SW 1271 (cell line): ENCODE measurements around the gene CDIPT.

Experiments
- DNase-seq, 2 experiments: peaks; one replicate each; lab custom pipeline; 2025; lab: John Stamatoyannopoulos, UW

The CDIPT gene

DNA sequence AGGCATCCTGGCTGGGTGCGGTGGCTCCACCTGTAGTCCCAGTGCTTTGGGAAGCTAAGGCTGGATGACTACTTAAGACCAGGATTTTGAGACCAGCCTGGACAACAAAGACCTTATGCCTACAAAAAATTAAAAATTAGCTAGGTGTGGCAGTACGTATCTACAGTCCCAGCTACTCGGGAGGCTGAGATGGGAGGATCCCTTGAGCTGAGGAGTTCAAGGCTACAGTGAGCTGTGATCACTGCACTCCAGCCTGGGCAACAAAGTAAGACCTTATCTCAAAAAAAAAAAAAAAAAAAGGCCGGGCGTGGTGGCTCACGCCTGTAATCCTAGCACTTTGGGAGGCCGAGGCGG lies 36.7 kb downstream of the CDIPT start:
- no peak for DNase-seq

DNA sequence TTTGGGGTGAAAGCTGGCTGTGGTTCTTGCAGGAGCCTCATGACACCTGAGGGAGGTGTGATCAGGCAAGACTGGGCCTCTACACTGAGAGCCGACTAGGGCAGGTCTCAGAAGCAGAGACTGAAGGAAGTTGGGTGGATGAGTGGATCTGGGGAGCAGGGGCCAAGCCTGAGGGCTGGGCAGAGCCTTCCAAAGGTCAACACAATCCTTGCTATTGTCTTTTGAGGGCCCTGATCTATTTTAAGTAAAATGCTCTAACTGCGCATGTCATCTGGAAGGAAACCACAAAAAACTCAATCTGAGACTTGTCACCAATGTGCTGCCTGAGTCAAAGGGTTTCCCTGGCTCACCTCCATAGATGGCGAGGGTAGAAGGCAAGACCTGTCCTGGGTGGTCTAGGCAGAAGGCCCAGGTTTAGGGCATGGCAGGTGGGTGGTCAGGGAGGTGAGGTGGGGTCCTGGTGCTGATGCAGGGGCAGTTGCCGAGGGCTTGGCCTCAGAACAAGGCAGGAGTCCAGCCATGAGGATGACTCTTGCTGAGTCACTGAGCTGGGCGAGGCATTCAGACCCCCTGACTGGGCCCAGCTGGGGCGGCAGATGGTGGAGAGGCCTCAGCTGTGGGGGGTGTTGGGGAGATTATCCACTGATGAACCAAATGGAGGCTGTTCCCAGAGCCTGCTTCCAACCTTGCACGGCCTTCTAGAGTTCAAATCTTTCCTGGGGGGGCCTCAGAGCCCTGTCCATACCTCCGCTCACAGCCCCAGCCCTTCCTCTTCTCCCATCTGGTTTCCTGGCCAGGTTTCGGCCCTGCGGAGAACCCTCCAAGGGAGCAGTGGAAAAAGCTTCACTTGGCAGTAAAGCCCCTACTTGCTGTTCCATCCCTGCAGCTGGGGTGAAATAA lies 37.6 kb downstream of the CDIPT start:
- peak in 1 of 2 experiments; percentile 68 for DNase-seq

DNA sequence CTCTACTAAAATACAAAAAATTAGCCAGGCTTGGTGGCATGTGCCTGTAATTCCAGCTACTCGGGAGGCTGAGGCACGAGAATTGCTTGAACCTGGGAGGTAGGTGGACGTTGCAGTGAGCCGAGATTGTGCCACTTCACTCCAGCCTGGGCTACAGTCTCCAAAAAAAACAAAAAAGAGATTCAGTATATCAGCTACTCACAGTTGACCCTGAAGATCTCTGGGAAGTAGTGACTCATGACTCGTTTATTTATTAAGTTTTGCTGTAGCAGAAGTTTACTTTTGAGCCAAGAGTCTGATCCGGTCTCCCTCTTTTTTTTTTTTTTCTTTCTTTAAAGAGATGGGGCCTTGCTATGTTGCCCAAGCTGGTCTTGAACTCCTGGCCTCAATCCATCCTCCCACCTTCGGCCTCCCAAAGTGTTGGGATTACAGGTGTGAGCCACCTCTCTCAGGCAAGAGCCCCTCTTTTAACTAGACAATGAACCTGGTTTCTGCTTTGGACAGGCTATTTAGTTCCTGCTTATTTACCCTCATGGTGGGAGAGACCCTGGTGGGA lies 38.4 kb downstream of the CDIPT start:
- peak in 1 of 2 experiments; percentile 80 for DNase-seq

DNA sequence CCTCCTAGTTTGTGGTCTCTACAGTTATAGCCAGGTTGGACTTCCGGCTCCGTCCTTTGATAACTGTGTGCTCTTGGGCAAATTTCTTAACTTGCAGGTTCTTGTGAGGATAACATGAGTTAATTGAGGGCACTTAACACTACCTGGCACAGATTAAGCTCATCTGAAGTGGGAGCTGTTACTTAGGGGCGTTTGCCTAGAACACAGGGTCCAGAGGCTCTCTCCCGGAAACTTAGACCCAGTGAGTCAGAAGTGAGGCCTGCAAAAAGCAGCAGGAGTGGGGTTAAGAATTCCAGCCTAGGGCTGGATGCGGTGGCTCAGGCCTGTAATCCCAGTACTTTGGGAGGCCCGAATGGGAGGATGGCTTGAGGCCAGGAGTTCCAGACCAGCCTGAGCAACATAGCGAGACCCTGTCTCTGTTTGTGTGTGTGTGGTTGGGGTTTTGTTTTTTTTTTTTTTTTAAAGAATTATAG lies 41.3 kb downstream of the CDIPT start:
- DNase-seq: peak; percentile 47 to 83

DNA sequence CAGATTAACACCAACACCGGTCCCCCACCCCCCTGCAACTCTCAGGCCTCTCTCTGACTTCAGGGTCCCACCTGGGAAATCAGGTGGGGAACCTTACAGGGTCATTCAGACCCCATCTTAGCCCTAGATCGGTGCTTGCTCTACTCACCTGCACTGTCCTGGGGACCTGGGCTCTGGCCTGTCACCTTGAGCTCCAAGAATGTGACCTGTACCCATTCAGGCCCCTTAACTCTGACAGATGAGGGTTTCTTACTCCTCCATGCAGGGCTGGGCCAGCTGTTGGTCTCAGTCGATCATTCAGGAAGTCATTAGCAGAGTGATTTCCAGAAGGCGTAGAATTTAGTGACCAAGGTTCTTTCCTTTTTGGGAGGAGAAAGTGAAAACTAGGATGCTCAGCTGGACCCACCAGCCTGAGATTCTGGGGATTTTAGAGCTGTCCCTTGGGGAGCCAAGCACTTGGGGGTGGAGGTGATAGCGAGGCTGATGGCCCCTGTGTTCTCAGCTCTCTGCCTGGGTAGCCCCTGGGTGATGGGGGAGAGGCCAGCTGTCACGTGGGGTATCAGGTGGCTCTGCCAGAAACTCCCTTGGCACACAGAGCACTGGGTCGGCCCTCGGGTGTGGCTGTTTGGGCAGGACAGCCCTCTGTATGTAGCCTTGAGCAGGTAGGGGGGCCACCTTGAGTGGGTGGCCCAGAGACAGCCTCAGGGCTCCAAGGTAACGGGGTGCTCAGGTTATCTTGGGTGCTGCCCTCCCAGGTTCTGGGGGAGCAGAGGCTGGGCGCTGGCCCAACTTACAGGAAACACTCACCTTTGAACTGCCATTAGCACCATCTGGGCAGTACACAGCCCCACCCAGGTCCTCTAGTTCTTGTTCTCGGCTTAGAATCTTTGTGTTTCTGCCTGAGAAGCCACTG lies 42.0 kb downstream of the CDIPT start:
- peak; percentile 45 to 69 for DNase-seq

GRCh38 chr16:29820271-29820701 lies 42.7 kb downstream of the CDIPT start, which contains the start of gene MVP:
TSS of gene MVP (plus strand) at chr16:29820462. CDS start at chr16:29830550, 10,088 bp downstream.
- peak in 1 of 2 experiments; percentile 71 for DNase-seq

DNA sequence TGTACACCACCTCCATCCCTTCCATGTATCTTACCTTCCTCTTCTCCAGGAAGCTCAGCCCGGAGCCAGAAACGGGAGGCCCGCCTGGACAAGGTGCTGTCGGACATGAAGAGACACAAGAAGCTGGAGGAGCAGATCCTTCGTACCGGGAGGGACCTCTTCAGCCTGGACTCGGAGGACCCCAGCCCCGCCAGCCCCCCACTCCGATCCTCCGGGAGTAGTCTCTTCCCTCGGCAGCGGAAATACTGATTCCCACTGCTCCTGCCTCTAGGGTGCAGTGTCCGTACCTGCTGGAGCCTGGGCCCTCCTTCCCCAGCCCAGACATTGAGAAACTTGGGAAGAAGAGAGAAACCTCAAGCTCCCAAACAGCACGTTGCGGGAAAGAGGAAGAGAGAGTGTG lies 43.5 kb downstream of the CDIPT start:
- no peak for DNase-seq

DNA sequence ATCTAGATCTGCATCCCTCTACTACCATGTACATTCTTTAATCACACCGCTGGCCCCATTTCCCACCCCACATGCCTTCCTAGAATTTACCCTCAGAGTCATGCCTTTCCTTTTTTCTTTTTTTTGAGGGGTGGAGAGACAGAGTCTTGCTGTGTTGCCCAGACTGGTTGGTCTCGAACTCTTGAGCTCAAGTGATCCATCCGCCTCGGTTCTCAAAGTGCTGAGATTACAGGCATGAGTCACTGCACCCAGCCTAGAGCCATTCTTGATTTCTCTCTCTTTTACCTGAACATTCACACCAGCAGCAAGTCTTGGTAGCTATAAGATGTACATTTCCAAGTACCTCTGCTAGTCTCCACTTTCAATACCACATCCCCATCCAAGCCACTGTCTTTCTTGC lies 44.9 kb downstream of the CDIPT start:
- DNase-seq: no peak

- DNase-seq: peak; percentile 45 to 89
Observed at GRCh38 chr16:29816694-29817441, 46.2 kb downstream of the CDIPT start.

GRCh38 chr16:29815793-29816693 lies 47.0 kb downstream of the CDIPT start, which contains the start of gene PAGR1:
TSS of gene PAGR1 (plus strand) at chr16:29816152. CDS start at chr16:29816526, 374 bp downstream.
- peak; percentile 98 to 99 for DNase-seq

GRCh38 chr16:29815032-29815721 lies 47.8 kb downstream of the CDIPT start:
- peak in 1 of 2 experiments; percentile 27 for DNase-seq

- no peak for DNase-seq
Observed at GRCh38 chr16:29814592-29814991, 48.4 kb downstream of the CDIPT start.

DNA sequence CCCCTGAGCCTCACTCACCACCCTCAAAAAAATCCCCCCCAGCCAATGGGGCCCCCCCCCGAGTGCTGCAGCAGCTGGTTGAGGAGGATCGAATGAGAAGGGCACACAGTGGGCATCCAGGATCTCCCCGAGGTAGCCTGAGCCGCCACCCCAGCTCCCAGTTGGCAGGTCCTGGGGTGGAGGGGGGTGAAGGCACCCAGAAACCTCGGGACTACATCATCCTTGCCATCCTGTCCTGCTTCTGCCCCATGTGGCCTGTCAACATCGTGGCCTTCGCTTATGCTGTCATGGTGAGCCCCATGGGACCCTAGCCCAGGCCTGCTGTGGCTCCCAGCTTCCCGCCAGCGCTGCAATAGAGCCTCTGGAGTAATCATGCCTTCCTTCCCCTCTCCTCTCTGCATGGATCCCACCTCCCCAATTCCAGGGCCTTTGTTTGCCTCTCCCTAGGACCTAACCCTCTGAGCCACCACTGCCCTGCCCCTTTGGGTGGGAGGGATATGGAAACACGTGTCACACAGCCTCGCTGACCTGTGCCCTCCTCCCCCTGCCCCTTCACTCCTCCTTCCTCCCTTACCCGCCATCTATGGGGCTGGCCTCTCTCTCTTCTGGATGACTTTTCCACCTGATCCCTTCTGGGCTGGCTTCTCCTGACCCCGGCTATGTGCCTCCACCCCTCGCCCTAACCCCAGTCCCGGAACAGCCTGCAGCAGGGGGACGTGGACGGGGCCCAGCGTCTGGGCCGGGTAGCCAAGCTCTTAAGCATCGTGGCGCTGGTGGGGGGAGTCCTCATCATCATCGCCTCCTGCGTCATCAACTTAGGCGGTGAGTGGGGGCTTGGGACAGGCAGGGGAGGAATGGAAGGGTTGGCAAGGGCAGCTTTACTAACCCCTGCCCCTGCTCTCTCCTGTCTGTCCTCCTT lies 49.1 kb downstream of the CDIPT start:
- no peak for DNase-seq

GRCh38 chr16:29812754-29813643 lies 50.0 kb downstream of the CDIPT start:
- no peak for DNase-seq

- no peak for DNase-seq
Observed at GRCh38 chr16:29811896-29812665, 50.9 kb downstream of the CDIPT start, which contains the start of gene PRRT2. TSS of gene PRRT2 (plus strand) at chr16:29812193. CDS start at chr16:29813055, 862 bp downstream.

- DNase-seq: peak; percentile 94 to 96
Observed at GRCh38 chr16:29811170-29811895, 51.7 kb downstream of the CDIPT start.
